ENCODE measurements around the gene PEX11G. TPM values are rescaled to one million over a fixed set of nuclear protein-coding genes. Genes with fewer than 3 reads are reported as not detected.

The PEX11G gene
- total and polyA plus RNA-seq, 2 donors from 2014 or later = 7.8 to 20.8 TPM

GRCh38 chr19:7475665-7476064 is 13.2 kb downstream of the PEX11G start:
- intact Hi-C loops (cut with DNase I) = no loop called here
- DNase-seq (no peak), FAIRE-seq (no peak)
- Histone ChIP-seq H3K4me3 (ENCODE audit: low read length in 3 of 3) (no peak overlapping the region), H3K36me3 (ENCODE audit: control insufficient read depth in 2 of 3, insufficient read depth in 3 of 3, low read length in 3 of 3) (peaks cover 0 to 5% (median 3%) of the 10 kb centered on the region in 3 donors), H3K9me3 (ENCODE audit: control insufficient read depth in 2 of 3, insufficient read depth in 1 of 3, low read length in 3 of 3) (no peaks in the 10 kb centered on the region), H3K9ac (ENCODE audit: low read length in 3 of 3) (no peak overlapping the region), H3K27ac (ENCODE audit: low read depth in 2 of 2, low read length in 2 of 2) (no peak overlapping the region), H3K4me1 (ENCODE audit: control insufficient read depth in 2 of 3, insufficient read depth in 2 of 3, low read depth in 1 of 3, low read length in 3 of 3) (peaks cover 0 to 2% (median 0%) of the 10 kb centered on the region in 3 donors), H3K27me3 (ENCODE audit: control insufficient read depth, insufficient read depth, low read length) (no peaks in the 10 kb centered on the region)
- TF ChIP-seq, protein P1, sequence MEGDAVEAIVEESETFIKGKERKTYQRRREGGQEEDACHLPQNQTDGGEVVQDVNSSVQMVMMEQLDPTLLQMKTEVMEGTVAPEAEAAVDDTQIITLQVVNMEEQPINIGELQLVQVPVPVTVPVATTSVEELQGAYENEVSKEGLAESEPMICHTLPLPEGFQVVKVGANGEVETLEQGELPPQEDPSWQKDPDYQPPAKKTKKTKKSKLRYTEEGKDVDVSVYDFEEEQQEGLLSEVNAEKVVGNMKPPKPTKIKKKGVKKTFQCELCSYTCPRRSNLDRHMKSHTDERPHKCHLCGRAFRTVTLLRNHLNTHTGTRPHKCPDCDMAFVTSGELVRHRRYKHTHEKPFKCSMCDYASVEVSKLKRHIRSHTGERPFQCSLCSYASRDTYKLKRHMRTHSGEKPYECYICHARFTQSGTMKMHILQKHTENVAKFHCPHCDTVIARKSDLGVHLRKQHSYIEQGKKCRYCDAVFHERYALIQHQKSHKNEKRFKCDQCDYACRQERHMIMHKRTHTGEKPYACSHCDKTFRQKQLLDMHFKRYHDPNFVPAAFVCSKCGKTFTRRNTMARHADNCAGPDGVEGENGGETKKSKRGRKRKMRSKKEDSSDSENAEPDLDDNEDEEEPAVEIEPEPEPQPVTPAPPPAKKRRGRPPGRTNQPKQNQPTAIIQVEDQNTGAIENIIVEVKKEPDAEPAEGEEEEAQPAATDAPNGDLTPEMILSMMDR (IDR thresholded peaks at IDR 0.05; ENCODE audit: borderline replicate concordance, extremely low read depth, insufficient read depth) = no peak

- no peak for DNase-seq
- H3K36me3 ChIP-seq (ENCODE audit: control insufficient read depth in 2 of 3, insufficient read depth in 3 of 3, low read length in 3 of 3) = peaks cover 0 to 17% (median 8%) of the 10 kb centered on the region in 3 donors
- TF ChIP-seq, protein P1 (IDR thresholded peaks at IDR 0.05; ENCODE audit: borderline replicate concordance, extremely low read depth, insufficient read depth) = no peak
- H3K27ac ChIP-seq (ENCODE audit: low read depth in 2 of 2, low read length in 2 of 2) = no peak overlapping the region
- intact Hi-C loops (cut with DNase I) = no loop called here
- H3K4me1 ChIP-seq (ENCODE audit: control insufficient read depth in 2 of 3, insufficient read depth in 2 of 3, low read depth in 1 of 3, low read length in 3 of 3) = no peaks in the 10 kb centered on the region
- H3K9me3 ChIP-seq (ENCODE audit: control insufficient read depth in 2 of 3, insufficient read depth in 1 of 3, low read length in 3 of 3) = no peaks in the 10 kb centered on the region
- H3K9ac ChIP-seq (ENCODE audit: low read length in 3 of 3) = no peak overlapping the region
- FAIRE-seq = no peak
- H3K4me3 ChIP-seq (ENCODE audit: low read length in 3 of 3) = no peak overlapping the region
- H3K27me3 ChIP-seq (ENCODE audit: control insufficient read depth, insufficient read depth, low read length) = no peaks in the 10 kb centered on the region
Measured at GRCh38 chr19:7471696-7472615, 16.9 kb downstream of the PEX11G start.

GRCh38 chr19:7470540-7471305 is 18.1 kb downstream of the PEX11G start:
- DNase-seq (no peak), FAIRE-seq (no peak)
- Histone ChIP-seq H3K27ac (ENCODE audit: low read depth in 2 of 2, low read length in 2 of 2) (no peak overlapping the region), H3K36me3 (ENCODE audit: control insufficient read depth in 2 of 3, insufficient read depth in 3 of 3, low read length in 3 of 3) (peaks cover 0 to 17% (median 8%) of the 10 kb centered on the region in 3 donors), H3K4me3 (ENCODE audit: low read length in 3 of 3) (no peak overlapping the region), H3K9me3 (ENCODE audit: control insufficient read depth in 2 of 3, insufficient read depth in 1 of 3, low read length in 3 of 3) (no peaks in the 10 kb centered on the region), H3K27me3 (ENCODE audit: control insufficient read depth, insufficient read depth, low read length) (no peaks in the 10 kb centered on the region), H3K9ac (ENCODE audit: low read length in 3 of 3) (no peak overlapping the region), H3K4me1 (ENCODE audit: control insufficient read depth in 2 of 3, insufficient read depth in 2 of 3, low read depth in 1 of 3, low read length in 3 of 3) (no peaks in the 10 kb centered on the region)
- TF ChIP-seq, protein P1 (IDR thresholded peaks at IDR 0.05; ENCODE audit: borderline replicate concordance, extremely low read depth, insufficient read depth) = no peak
- intact Hi-C loops (cut with DNase I) = no loop called here
